HEK293T (cell line): ENCODE measurements around the gene SIPA1L3.

Source experiments
- ARNT ChIP-seq: fragments of 450-650 bp; IDR thresholded peaks from 2 replicates; pipeline ENCODE4 v1.6.1; 2017; ENCODE audit warnings: mild to moderate bottlenecking
- BHLHE40 ChIP-seq: fragments of 450-650 bp; IDR thresholded peaks from 2 replicates; pipeline ENCODE4 v1.6.1; 2016; ENCODE audit warnings: mild to moderate bottlenecking, moderate library complexity, borderline replicate concordance
- CTBP1 ChIP-seq: fragments of 450-650 bp; IDR thresholded peaks from 2 replicates; pipeline ENCODE4 v1.6.1; 2016; ENCODE audit warnings: borderline replicate concordance
- ELF4 ChIP-seq: fragments of 450-650 bp; IDR thresholded peaks from 2 replicates; pipeline ENCODE4 v1.6.1; 2017; ENCODE audit warnings: antibody characterized with exemption
- FOXA1 ChIP-seq: fragments of 450-650 bp; IDR thresholded peaks from 2 replicates; pipeline ENCODE4 v1.6.1; 2016; ENCODE audit warnings: mild to moderate bottlenecking
- FOXM1 ChIP-seq: fragments of 450-650 bp; IDR thresholded peaks from 2 replicates; pipeline ENCODE4 v1.6.1; 2017; ENCODE audit warnings: mild to moderate bottlenecking, borderline replicate concordance
- HDGF ChIP-seq: fragments of 450-650 bp; IDR thresholded peaks from 2 replicates; pipeline ENCODE4 v1.6.1; 2017; ENCODE audit warnings: antibody characterized with exemption, borderline replicate concordance
- LEF1 ChIP-seq: fragments of 450-650 bp; IDR thresholded peaks from 2 replicates; pipeline ENCODE4 v1.6.1; 2017; ENCODE audit warnings: mild to moderate bottlenecking, borderline replicate concordance
- NFRKB ChIP-seq: fragments of 450-650 bp; IDR thresholded peaks from 2 replicates; pipeline ENCODE4 v1.6.1; 2016; ENCODE audit warnings: mild to moderate bottlenecking, moderate library complexity
- TARDBP ChIP-seq: fragments of 450-650 bp; IDR thresholded peaks from 2 replicates; pipeline ENCODE4 v1.6.1; 2016

- no peak for TF ChIP-seq BHLHE40
- TF ChIP-seq FOXA1: no peak
- no peak for TF ChIP-seq ELF4
- no peak for TF ChIP-seq LEF1
- no peak for TF ChIP-seq HDGF
- TF ChIP-seq TARDBP: no peak
- no peak for TF ChIP-seq NFRKB
- TF ChIP-seq ARNT: no peak
- no peak for TF ChIP-seq CTBP1
- TF ChIP-seq FOXM1: no peak
Measured at GRCh38 chr19:38204728-38205127, 297.7 kb downstream of the SIPA1L3 start.
